Left renal pelvis (tissue), 4 donors: ENCODE data around the gene FXYD4. TPM values are rescaled to one million over a fixed set of nuclear protein-coding genes. Genes with fewer than 3 reads are reported as not detected.
"Not testable (repeated sequence)": the region's sequence is repeated elsewhere in the genome, so short reads cannot be mapped to it uniquely, and the experiment has no call there.

ENCODE experiments used
- DNase-seq, 4 donors: peaks; one replicate each; pipeline ENCODE4 v3.0.0-alpha.2; 2013; ENCODE audit warnings: low read depth in 4 of 4, low spot score in 3 of 4
- polyA plus RNA-seq, 4 donors: library from polyadenylated mRNA; unstranded; fragments of 120-200 nt; gene quantifications; one replicate each; pipeline ENCODE4 v1.2.1, GENCODE V29; 2013; ENCODE audit not compliant: insufficient read length in 4 of 4

The FXYD4 gene, protein sequence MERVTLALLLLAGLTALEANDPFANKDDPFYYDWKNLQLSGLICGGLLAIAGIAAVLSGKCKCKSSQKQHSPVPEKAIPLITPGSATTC
- polyA plus RNA-seq = 1 to 10 TPM in 1 of 4 donors, under 1 TPM in 2, not detected in 1; 0.23 to 1.5 (median 0.50) TPM

DNA sequence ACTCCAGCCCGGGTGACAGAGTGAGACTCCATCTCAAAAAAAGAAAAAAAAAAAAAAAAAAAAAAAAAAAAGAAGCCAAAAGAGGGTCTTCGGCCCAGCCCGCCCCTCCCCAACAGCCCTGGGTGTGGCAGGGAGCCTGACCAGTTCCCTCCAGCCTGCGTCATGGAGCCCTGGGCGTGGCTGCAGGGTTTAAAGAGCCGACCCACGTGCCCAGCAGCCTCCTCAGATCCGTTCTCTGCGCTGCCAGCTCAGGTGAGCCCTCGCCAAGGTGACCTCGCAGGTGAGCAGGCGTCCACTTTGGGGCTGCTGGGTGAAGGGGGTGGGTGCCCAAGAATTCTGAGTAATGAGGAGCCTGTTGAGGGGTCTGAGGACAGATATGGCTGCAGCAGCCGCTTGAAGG, at the start of gene FXYD4:
TSS of gene FXYD4 (plus strand) at position 219 of the 400 bp plus-strand sequence. CDS start 2,111 bp downstream, outside the sequence.
- no peak for DNase-seq

DNA sequence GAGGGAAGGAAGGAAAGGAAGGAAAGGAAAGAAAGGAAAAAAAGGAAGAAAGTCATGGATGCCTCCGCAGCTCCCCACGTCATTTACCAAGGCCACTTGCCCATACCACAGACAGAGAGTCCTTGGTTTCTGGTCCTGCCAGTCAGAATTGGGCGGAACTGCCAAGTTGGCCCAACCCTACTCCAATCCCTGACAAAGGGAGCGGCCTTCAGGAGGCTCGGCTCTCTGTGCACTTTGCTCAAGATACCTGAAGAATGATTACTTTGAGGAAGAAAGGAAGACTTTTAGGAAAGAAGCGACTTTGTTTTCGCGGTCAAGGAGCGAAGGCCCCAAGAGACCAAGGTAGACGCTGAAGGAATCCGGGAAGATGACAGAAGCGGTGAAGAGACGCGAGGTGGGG, 49.1 kb upstream of the FXYD4 start:
- DNase-seq = no peak

DNA sequence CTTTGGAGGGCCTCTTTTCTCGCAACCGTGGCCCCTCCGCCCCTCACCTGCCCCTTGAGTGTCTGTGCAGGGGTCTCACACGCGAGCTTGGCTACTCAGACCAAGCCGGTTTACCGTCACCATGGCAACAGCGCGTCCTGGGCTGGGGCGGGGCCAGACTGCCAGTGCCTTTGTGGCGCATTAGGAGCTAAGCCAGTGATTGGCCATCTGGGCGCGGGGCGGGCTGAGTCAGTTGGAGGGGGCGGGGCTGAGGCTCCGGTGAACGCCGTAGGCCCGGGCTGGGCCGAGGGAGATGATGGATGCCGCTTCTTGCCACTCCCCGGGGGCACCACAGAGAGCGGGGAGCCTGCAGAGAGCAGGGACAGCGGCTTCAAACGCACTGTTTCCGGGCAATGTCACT, 48.7 kb upstream of the FXYD4 start:
- peak; percentile 78 to 90 (median 83) for DNase-seq

DNA sequence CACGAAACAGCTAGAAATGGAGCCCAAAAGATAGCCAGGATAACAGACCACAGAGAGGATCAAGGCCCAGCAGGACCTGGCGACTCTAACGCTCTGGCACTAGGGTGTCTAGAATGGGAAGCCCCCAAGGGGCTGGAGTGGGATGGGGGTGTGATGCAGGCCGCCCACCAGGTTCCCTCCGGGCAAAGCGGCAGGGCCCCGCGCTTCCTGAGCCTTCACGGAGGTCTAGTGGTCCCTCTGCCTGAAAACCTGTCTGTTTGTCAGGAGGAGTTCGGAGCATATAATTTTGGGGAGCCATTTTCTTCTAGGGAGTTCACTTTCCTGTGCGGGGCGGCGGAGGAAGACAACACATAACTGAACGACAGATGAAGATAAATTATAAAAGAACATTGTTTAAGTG, 48.2 kb upstream of the FXYD4 start:
- DNase-seq = no peak

DNA sequence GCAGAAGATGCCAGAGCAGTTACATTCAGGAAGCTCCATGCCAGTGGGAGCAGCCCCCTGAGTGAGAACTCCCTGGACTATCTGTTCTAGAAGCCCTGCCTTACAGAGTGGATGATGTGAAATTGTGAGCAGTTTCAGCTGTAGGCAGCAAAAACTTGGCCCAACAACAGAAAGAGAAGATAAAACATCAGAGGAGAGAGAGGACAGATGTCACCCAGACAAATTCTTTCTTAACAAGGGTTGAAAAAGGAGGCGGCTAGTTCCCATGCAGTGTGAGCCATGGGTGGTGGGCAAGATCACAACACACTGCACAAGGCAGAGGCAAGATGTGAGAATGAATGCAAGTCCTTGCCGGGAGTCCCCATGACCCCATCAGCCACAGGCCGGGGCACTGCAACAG, 46.6 kb upstream of the FXYD4 start:
- no peak for DNase-seq

DNA sequence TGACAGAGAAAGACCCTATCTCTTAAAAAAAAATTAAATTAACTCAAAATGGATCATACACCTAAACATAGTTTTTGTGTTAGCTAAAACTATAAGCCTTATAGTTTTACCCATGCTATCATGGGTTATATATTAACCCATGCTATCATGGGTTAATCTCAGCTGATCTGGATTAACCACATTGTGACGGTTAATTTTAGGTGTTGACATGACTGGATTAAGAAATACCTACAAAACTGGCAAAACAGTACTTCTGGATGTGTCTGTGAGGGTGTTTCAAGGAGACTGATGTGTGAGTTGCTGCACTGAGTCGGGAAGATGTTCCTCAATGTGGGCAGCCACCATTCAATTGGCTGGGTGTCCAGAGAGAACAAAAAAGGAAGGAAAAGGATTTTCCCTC, 44.3 kb upstream of the FXYD4 start:
- DNase-seq = no peak

DNA sequence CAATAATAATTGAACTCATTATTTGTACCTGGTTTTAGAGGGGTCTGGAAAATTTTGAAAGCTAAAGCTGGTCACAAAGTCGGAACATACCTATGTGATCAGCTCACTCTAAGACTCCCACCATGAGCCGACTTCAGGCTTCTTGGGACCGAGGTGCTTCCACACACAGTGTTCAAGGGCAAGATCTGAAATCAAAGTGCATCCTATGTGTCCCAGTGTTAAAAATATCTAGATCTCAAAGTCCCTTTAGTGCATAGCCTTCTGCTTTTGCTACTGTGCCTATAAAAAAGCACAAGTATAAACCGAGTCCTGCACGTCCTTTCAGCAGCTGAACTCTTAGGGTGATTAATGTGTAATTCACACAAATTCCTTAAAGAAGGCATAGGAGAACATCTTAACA, 43.5 kb upstream of the FXYD4 start:
- no peak for DNase-seq

DNA sequence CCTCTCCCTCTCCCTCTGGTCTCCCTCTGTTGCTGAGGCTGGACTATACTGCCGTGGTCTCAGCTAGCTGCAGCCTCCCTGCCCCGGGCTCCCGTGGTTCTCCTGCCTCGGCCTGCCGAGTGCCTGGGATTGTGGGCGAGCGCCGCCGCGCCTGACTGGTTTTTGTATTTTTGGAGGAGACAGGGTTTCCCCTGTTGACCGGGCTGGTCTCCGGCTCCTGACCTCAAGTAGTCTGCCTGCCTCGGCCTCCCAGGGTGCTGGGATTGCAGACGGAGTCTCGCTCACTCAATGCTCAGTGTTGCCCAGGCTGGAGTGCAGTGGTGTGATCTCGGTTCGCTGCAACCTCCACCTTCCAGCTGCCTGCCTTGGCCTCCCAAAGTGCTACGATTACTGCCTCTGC, 42.6 kb upstream of the FXYD4 start:
- not testable (repeated sequence) for DNase-seq

DNA sequence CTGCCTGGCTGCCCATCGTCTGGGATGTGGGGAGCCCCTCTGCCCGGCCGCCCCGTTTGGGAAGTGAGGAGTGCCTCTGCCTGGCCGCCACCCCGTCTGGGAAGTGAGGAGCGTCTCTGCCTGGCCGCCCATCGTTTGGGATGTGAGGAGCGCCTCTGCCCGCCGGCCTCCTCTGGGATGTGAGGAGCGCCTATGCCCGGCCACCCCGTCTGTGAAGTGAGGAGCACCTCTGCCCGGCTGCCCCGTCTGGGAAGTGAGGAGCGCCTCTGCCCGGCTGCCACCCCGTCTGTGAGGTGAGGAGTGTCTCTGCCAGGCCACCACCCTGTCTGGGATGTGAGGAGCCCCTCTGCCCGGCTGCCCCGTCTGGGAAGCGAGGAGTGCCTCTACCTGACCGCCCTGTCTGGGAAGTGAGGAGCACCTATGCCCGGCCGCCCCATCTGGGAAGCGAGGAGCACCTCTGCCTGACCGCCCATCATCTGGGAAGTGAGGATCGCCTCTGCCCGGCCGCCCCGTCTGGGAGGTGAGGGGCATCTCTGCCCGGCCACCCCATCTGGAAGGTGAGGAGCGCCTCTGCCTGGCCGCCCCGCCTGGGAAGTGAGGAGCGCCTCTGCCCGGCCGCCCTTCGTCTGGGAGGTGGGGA, 42.1 kb upstream of the FXYD4 start:
- not testable (repeated sequence) for DNase-seq

DNA sequence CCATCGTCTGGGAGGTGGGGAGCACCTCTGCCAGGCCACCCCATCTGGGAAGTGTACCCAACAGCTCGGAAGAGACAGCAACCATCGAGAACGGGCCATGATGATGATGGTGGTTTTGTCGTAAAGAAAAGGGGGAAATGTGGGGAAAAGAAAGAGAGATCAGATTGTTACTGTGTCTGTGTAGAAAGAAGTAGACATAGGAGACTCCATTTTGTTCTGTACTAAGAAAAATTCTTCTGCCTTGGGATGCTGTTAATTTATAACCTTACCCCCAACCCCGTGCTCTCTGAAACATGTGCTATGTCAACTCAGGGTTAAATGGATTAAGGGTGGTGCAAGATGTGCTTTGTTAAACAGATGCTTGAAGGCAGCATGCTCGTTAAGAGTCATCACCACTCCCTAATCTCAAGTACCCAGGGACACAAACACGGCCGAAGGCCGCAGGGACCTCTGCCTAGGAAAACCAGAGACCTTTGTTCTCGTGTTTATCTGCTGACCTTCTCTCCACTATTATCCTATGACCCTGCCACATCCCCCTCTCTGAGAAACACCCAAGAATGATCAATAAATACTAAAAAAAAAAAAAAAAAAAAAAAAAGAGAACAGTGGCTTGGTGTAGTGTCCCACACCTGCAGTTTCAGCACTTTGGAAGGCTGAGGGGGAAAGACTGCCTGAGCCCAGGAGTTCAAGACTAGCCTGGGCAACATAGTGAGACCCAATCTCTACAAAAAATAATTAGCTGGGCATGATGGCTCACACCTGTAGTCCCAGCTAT, 41.2 kb upstream of the FXYD4 start:
- DNase-seq = not testable (repeated sequence)

DNA sequence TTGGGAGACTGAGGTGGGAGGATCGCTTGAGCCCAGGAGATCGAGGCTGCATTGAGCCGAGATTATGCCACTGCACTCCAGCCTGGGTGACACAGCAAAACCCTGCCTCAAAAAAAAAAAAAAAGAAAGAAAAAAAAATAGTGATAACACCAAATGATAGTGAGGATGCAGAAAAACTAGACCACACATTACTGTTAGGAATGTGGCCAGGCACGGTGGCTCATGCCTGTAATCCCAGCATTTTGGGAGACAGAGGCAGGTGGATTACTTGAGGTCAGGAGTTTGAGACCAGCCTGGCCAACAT, 40.7 kb upstream of the FXYD4 start:
- DNase-seq = not testable (repeated sequence)

DNA sequence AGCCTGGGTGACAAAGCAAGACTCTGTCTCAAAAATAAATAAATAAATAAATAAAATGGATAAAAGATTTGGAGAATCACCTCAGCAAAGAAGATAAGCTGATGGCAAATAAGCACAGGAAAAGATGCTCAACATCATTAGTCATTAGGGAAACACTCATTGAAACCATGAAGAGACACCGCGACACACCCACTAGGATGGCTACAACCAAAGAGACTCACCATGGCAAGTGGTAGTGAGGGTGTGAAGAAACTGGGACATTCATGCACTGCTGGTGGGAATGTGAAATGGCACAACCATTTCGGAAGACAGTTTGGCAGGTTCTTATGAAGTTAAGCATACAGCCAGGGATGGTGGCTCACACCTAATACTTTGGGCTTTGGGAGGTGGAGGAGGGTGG, 37.8 kb upstream of the FXYD4 start:
- no peak for DNase-seq

DNA sequence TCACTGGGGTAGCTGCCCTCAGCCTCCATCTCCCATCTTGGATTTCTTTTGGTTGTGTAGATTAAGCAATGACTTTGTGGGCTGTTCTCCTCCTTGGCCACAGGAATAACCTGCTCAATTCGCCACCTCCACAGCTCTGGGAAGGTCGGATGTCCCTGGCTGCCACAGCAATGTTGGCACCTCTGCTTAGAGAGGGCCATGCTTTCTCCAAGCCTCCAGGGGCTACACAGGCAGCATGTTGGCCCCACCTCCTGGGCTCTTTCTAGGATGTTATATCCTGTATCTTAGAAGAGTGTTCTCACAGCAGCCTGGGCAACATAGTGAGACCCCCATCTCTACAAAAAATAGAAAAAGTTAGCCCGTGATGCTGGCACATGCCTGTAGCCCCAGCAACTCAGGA, 35.4 kb upstream of the FXYD4 start:
- no peak for DNase-seq

DNA sequence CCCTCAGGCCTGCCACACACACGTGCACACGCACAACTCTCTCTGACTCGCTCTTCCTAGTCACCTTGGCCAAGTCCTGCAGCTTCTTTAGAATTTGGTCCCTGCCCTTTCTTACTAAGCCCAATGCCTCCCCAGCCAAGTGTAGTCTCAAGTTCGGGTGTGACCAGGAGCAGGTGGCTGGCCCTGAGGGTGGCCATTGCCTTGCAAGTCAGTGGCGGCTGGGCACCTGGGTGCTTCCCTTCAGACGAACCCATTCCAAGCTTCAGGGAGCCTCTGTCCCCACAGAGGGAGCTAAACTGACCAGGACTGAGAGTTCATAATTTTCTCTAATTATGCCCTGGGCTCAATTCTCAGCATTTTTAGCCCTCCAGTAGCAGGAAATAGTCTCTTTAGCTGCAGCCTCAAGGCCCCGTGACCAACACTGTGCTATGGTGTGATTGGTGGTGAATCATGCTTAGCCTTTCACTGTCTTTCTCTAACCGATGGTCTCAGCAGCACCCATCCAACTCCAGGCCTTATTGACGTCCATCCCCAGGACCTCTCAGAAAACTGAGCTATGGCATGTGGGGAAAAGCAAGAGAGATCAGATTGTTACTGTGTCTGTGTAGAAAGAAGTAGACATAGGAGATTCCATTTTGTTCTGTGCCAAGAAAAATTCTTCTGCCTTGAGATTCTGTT, 34.7 kb upstream of the FXYD4 start:
- DNase-seq = no peak

DNA sequence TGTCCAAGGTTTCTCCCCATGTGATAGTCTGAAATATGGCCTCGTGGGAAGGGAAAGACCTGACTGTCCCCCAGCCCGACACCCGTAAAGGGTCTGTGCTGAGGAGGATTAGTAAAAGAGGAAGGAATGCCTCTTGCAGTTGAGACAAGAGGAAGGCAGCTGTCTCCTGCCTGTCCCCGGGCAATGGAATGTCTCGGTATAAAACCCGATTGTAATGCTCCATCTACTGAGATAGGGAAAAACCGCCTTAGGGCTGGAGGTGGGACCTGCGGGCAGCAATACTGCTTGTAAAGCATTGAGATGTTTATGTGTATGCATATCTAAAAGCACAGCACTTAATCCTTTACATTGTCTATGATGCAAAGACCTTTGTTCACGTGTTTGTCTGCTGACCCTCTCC, 33.9 kb upstream of the FXYD4 start:
- DNase-seq = not testable (repeated sequence)

DNA sequence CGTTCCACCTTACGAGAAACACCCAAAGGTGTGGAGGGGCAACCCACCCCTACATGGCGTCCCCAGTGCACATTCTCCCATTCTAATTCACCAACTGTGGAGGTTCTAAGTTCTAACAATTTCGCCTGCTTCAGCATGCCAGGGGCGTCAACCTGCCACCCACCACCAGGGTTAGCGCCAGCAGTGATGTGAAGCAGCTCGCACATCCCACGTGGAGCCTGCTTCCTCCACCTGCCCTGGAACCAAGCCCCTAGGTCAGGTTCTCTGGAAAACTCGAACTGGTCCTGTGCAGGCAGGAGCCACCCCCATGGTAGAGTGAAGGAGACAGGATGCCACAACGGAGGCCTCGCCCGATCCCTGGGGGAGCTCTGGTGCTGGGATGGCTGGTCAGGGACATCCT, 33.3 kb upstream of the FXYD4 start:
- DNase-seq = no peak

DNA sequence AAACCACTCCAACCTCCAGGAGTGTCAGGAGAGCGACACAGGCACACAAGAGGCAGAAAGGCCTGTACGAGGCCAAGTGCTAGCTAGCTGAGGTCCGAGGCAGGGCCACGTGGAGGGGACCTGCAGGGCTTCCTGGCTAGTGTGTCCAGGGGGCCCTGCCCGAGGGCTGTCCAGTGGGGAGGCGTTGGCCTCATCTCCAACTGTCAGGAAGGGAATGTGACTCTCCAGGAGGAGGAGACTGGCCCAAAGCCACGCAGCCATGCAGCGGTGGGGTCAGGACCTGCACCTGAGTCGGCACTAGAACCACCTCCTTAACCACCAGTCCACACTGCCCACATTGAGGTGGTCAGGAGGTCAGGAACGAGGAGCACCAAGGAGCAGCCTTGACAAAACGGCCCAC, 32.3 kb upstream of the FXYD4 start:
- no peak for DNase-seq

DNA sequence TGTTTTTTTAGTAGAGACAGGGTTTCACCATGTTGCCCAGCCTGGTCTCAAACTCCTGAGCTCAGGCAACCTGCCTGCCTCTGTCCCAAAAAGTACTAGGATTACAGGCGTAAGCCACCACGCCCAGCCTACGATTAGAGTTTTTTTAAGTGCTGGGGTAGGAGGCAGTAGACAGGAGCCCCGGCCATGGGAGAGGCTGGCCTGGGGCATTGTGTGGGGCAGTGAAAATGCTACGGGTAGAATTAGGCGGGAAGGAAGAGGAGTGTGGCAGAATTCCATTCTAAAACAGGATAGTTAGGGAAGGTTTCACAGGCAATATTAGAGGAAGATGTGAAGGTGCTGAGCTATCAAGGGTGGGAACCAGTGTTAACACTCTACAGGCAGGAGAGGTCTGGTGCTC, 31.3 kb upstream of the FXYD4 start:
- no peak for DNase-seq

DNA sequence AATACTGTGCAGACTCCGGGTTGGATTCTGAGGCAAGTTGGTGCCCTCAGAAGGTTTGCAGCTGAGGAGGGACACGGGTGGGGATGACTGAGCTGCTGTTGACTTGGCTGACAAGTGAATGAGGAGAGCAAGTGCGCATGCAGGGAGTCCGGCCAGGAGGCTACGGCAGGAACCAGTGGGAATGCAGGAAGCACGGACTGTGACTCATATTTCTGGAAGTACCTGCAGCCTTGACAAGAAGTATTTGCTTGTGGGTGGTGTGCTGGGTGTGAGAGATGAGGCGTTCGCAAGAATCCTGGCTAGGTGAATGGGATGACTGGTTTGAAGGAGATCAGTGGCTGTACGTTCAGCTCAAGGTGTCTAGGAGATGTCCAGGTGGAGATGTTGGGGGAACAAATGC, 30.8 kb upstream of the FXYD4 start:
- no peak for DNase-seq

DNA sequence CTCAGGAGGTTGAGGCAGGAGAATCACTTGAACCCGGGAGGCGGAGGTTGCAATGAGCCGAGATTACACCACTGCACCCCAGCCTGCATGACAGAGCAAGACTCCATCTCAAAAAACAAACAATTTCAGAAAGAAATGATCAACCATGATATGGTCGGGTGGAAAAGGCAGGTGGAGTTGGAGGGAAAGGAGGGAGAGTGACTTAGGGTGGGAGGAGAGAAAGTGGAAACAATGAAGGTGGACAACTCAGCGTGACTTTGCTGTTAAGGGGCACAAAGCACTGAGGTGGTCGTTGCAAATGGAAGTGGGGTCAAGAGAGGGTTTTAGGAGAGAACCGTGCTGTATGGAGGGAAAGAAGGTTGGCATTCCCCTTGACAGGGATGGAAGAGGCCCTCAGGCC, 30.0 kb upstream of the FXYD4 start:
- DNase-seq = no peak

DNA sequence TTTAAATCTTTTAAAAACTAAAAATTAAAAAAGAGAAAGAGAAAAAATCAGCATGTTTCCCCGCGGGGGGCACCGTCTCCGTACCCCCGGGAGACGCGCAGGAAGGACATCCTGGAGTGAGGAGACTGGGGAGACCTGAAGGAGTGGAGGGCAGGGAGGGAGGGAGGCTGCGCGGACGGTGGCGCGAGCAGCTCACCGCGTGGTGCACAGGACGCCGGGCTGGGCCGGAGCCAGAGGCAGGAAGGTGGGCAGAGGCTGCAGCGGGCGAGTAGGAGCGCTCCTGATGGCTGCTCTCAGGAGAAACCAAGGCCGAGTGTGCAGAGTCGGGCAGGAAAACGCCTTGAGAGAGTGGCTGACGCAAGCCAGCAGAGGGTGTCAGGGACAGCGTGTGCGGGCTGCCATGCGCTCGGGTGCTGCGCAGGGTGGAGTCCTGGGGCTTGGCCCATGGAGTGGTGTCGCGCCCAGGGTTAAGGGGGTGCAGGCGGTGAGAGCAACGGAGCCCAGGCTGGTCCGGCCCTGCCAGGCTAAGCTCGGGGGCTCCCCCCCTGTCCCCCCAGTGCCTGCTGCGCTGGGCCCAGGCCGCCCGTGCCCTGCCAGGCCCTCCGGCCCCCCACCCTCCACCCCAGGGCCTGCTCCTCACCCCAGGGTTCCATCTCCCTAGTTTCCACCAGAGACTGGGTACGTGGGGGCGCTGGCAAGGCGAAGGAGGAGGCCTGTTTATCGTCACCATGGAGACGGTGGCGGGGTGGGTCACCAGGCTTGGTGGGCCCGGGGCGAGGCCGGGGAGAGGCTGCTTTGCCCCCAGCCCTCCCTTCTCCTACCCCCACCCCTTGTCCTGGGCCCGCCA, 28.9 kb upstream of the FXYD4 start:
- no peak for DNase-seq
